ENCODE measurements around the gene LAX1.

GRCh38 chr1:203751051-203751450, 13.9 kb upstream of the LAX1 start:
- TF ChIP-seq CTCF (IDR thresholded peaks at IDR 0.05) (no peak), ZFX (IDR thresholded peaks at IDR 0.05; ENCODE audit: borderline replicate concordance) (no peak)
